Ureter (tissue), 1 donor: ENCODE measurements around the gene OVCA2. TPM values are rescaled to one million over a fixed set of nuclear protein-coding genes. Genes with fewer than 3 reads are reported as not detected.

ENCODE experiments used
- DNase-seq: peaks from one replicate; pipeline ENCODE4 v3.0.0-alpha.2; 2020; ENCODE audit warnings: low spot score
- total RNA-seq: library from RNA; stranded (reverse); gene quantifications from one replicate; pipeline ENCODE4 v1.2.4, GENCODE V29; 2023
- donor health status: DM: yes; HTN: yes; CAD: no.

The OVCA2 gene
- total RNA-seq, 1 donor from 2014 or later = 39.5 TPM

- DNase-seq = no peak
These were observed 23.4 kb downstream of the OVCA2 start for GRCh38 chr17:2064980-2065785.

GRCh38 chr17:2065949-2066400 lies 24.2 kb downstream of the OVCA2 start:
- DNase-seq = no peak

- DNase-seq = no peak
These were observed 25.3 kb downstream of the OVCA2 start for GRCh38 chr17:2067048-2067561.

DNA sequence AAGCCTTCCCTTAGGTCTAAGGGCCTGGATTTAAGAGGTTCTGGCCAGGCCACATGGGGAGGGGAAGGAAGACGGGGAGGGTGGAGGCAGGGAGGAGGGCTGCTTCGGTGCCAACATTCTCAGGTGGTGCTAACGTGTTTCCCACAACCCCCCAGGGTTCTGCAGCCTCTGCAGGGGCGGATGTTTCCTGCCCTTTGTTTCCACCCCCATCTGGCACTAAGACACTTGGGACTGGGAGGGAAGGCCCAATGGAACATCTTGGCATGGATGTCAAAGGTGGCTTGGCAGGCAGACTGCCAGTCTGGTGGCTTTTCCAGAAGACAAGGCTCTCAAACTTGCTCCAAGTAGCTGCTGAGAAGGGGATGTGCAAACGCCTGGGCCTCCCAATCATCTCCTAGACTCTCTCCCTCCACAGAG lies 25.8 kb downstream of the OVCA2 start:
- DNase-seq = no peak

DNA sequence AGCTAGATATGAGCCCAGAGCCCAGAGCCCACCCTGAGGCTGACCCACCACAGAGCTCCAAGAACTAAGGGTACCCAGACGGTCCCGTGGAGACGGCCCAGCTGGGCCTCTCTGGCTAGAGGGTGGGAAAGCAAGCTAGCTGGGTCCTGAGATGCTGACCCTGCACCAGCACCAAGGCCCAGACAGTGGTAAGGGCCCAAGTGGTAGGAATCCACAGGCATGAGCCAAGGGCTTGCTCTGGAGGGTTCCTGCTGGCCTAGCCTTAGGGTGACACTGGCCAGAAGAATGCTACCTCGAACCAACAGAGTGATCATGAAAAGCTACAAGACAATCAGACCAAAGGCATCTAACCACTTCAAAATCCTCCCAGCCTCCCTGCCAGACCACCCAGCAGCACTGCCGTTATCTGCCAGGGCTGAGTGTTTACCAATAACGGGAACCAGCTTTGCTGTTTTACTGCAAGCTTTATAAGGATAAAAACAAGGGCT lies 26.3 kb downstream of the OVCA2 start:
- no peak for DNase-seq

DNA sequence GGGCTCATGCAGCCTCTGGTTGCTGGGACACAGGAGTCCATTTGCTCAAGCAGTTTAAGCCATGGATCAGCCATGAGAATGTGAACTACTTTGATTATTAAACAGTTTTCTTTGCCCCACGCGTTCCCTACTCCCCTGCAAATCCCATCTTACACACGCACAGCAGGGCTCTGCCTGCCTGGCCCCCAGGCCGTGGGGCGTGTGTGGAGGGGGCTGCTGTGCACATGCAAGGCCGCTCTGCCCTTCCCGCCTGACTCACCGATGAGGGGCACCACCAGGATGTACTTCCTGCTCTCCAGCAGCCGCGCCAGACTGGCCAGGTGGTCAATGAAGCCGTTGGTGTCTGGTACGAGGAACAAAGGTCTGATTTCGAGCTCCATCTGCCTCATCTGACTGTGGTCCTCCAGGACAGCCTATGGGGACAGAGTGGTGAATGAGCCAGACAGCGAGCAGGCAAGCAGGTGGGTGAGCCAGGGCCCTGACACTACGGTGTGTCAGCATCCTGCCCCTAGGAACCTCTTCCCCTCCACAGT lies 26.8 kb downstream of the OVCA2 start:
- no peak for DNase-seq

DNA sequence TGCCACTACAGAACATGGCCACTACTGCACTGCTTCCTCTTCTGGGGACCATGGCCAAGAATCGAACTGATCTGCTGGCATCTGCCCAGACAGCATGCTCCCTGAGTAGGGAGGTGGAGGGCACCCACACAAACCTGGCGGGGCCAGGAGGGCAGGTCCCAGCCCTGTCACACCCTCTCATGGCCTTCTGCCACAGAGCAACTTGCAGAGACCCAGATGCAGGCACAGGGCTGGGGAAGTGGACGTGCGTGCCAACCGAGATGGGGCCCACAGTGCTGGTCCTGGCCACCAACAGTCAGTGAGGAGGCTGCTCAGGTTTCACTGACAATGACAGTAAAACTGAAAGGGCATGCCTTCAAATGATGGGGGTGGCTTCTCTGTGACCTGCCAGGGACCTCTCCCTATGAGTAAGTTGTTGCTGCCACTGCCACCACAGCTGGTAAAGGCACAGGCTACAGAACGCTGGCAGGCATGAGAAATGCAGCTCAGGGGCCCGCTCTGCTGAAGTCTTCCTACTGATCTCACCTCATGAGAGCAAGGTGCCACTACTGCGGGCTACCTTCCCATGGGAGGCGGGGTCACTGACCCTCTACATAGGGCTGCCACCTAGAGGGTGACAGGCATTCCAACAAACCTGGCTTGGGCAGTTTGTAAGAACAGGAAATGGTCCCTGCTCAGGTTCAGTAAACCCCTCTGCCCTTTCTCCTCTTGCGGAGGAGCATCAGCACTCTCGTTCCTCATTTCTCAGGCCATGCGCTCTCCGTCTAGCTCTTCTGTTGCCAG lies 28.6 kb downstream of the OVCA2 start:
- DNase-seq = no peak

GRCh38 chr17:2071024-2071385 lies 29.2 kb downstream of the OVCA2 start:
- DNase-seq = no peak

GRCh38 chr17:2071455-2072281 lies 29.8 kb downstream of the OVCA2 start:
- DNase-seq = peak; percentile 82

DNA sequence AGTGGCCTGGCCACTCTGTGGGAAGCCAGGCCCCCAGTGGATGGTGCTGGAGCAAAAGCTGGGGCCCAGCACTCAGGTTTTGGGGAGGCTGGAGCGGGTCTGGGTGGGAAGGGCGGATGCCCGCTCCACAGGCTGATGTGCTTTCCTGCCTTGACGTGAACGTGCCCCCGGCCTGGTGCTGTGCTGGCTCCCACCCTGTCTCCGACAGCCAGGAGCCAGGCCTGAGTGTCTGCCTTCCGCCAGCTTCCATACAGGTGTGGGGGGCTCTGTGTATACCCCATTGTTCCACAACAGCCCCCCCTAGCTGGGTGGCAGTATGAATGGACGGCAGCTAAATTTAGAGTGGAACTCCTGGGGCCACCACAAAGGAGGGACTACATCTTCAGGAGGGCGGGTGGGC lies 33.1 kb downstream of the OVCA2 start:
- no peak for DNase-seq

- no peak for DNase-seq
These were observed 33.7 kb downstream of the OVCA2 start for GRCh38 chr17:2075336-2076086.

GRCh38 chr17:2076087-2076984 lies 34.5 kb downstream of the OVCA2 start:
- DNase-seq = no peak

- no peak for DNase-seq
These were observed 35.2 kb downstream of the OVCA2 start for GRCh38 chr17:2077040-2077439.

GRCh38 chr17:2081564-2081963 lies 39.7 kb downstream of the OVCA2 start:
- no peak for DNase-seq

GRCh38 chr17:2082003-2082781 lies 40.4 kb downstream of the OVCA2 start:
- DNase-seq = no peak

DNA sequence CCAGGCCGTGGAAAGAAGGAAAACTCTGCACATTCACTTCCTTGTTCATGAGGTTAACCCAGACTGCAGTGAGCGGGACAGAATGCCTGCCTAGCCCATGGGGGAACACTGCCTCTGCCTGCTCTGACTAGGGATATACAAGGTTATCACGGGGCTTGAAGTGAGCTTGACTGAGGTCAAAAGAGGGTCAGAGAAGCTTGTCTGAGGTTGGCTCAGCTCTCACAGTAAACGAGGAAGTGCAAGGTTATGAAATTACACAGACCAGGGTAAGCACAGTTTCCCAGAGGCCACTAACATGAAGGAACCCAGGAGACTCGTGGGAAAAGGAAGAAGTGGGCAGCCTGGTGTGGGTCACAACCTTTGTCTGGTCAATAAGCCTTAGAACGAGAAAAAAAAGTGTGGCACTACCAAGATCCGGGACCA lies 41.8 kb downstream of the OVCA2 start:
- DNase-seq = peak; percentile 79

- peak; percentile 68 for DNase-seq
These were observed 42.4 kb downstream of the OVCA2 start for GRCh38 chr17:2084036-2084765.
